ENCODE data around the gene LRFN2.

Gene LRFN2

DNA sequence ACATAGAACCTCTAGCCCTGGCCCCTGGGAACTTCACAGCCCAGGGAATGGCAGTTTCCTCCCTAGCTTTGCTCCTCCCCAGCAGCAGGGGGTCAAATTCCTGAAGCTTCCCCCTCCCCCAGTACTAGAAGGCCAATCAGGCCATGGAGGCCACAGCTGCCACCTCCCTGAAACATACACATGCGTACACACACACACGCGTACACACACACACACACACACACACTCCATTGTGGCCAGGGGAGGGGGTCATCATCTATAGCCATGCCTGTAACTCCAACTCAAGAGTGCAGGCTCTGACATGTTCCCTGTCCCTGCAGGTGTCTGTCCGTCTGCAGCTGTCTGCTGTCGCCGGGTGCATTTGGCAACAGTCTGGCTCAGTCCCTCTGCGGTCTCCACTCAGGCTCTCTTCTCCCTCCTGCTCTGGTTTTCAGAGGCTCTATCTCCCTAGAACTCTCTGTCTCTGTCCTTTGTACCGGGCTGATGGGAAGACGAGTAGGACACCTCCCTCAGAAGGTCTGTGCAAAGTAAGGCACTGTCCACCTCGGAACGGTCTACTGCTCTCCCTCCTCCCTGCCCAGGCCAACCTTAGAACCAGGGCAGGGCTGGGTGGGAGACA, 1.4 kb downstream of the LRFN2 start:
- DNase-seq: no peak

GRCh38 chr6:40585223-40585622, 1.9 kb downstream of the LRFN2 start:
- DNase-seq: no peak

- no peak for DNase-seq
Observed at GRCh38 chr6:40584741-40585140, 2.4 kb downstream of the LRFN2 start.

- DNase-seq: no peak
Observed at GRCh38 chr6:40583709-40584108, 3.5 kb downstream of the LRFN2 start.

DNA sequence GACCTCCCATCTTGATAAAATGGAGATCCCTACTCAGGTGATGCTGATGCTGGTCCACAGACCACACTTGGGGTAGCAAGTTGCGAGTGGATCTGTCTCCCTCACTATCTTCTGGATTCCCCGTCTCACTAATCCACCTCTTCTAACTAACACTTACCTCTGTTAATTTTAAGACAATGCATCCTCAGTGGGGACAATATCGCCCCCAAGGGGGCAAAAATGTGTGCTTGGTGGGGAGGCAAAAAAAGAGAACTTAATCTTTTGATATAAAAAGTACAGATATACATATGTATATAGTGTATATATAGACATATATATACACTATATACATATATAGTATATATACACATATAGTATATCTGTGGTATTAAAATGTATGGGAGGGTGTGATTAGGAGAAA, 4.3 kb downstream of the LRFN2 start:
- DNase-seq: no peak

DNA sequence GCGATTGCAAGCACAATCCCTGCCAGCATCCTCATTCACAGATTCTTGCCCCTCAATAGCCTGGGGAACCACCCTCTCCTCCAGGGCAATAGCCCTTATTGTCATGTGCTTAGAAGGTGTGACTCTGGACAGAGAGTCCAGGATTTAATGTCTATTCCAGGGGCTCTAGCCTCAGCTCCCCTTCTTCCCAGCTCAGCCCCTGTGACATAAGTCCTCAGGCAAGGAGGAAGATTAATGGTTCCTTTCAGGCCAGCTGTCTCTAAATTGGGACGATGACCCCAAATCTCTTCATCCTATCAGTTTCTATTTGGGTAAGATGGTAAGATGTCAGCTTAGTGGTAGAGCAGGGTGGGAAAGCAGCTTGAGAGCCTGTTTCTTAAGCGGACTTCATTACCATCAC, 8.1 kb downstream of the LRFN2 start:
- no peak for DNase-seq

- no peak for DNase-seq
Observed at GRCh38 chr6:40577672-40578071, 9.5 kb downstream of the LRFN2 start.

GRCh38 chr6:40573221-40573620, 13.9 kb downstream of the LRFN2 start:
- DNase-seq: no peak

GRCh38 chr6:40569162-40569910, 17.8 kb downstream of the LRFN2 start:
- DNase-seq: no peak

DNA sequence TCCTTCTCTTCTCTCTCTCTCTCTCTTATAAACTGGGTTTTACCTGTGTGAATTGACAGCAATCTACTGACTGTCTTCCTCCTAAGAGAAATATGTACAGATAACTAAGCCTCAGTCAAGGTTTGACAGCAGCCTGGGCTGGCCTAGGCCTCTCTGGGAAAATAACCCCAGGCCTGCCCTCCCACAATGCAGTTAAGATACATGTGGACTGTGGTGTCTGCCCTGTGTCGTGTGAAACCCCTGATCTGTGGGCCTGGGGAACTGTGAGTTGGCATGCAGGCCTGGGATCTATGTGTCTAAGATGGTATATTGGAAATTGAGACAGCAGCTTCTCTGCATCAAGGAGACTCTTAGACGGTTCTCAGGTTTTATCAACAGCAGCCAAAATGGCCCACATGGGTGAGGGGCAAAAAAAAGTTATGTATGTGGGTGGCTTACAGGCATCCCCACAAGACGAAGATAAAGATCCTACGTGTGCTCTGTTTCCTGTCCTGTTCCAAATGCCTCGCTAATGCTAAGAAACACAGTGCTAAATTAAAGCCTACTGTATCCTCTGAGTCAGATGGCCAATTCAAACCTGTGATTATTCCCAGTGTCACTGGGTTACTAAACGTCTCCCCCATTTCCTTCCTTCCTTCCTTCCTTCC, 19.0 kb downstream of the LRFN2 start:
- DNase-seq: no peak

DNA sequence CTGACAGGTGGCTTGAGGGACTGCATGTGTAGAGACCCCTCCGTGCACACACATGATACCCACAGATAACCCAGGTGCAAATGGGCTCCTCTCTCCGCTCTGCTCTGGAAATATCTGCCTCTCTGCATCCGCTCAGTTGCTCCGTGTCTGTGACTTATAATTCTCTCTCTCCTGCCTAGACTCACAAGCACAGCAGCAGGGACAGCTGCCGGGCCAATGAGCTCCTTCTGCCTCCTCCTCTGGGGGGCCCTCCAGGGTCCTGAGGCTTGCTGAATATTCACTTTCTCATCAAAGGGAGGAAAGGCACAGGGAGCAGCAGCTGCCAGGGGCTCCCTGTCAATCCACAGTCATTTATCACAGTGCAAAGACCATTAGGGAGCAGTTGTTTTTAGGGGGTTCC, 24.1 kb downstream of the LRFN2 start:
- DNase-seq: no peak

DNA sequence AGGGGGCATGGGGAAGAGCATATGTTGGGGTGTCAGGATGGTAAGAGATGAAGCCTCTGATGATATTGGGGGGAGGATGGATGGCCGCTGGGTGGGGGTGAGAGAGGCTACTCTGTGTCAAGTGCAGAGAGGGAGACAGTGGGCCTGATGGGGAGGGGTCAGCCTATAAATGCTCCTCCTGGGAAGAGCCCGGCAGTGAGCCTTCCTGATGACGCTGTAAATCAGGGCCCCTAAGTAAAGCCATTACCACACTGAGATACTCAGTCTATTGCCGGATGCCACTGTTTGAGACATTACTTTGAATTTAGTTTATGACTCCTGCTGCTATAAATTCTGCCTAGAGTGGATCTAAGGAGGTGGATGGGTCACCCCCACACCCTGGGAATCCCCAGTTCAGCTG, 28.1 kb downstream of the LRFN2 start:
- no peak for DNase-seq

DNA sequence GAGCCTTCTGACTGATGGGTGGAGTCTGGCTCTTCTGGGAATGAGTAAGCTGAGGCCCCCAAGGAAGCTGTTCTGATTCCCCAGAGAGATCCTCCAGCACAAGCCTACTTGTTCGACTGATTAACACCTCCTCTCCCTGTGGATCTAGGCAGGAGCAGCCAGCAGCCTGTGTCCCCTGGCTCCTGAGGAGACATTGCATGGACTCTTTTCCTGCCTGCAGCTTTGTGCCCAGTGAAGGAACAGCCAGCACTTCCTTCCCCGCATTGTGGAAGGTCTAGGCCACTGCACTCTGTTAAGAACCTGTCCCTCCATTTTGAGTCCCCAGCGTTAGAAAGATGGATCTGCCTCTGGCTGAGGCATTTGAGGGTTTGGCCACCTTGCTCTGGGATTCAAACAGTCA, 29.1 kb downstream of the LRFN2 start:
- DNase-seq: no peak

DNA sequence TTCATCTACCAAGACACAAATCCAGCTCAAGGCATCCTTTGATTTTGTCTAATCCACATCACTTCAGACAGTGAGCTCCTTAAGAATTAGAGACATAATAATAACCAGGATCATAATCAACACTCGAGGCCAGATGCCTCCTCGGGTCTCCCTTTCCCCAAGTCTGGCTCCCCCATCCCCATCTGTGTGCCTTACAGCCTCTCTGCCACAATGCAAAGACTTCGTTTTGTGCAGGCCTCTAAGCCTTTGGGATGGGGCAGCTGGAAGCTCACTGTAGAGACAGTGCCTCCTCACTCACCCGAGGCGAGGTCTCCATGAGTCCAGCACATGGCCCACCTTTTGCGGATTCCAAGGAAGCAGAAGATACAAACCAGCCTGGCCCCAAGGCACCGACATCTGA, 30.3 kb downstream of the LRFN2 start:
- no peak for DNase-seq

GRCh38 chr6:40556023-40556422, 31.1 kb downstream of the LRFN2 start:
- DNase-seq: no peak

DNA sequence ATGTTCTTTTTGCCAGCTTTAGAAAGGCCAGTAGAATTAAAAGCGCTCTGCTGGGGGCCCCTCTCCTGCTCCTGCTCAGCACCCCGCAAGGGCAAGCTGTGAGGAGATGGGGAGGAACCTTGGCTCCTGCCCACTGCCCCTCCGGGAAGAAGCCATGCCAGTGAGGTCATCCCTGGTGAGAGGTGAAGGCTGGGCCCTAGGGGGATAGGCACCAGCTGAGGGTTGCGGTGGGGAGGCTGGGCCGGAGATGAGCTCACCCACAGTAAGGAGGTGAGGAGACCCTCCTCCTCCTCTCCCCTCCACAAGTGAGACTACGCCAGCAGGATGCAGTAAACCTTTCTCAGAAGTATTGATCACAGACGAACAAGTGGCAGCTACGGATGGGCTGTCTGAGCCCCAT, 32.1 kb downstream of the LRFN2 start:
- DNase-seq: no peak

DNA sequence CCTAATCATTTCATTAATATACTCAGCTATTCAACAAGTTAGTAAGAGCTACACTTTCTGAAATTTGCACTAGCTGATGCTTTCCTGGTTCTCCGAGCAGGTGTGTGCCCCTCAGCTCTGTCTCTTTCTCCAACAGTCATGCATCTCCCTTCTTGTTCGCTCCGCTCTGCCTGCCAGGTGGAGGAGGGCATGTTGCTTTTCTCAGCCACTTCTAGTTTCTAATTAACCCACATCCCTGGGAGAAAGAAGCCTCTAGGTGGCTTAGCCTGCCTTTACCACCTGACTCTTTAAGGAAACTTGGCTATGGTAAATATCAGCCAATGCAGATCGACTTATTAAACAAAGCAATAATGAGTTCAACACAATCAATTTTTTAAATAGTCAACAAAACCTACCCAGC, 34.2 kb downstream of the LRFN2 start:
- no peak for DNase-seq

- no peak for DNase-seq
Observed at GRCh38 chr6:40551966-40552505, 35.1 kb downstream of the LRFN2 start.

DNA sequence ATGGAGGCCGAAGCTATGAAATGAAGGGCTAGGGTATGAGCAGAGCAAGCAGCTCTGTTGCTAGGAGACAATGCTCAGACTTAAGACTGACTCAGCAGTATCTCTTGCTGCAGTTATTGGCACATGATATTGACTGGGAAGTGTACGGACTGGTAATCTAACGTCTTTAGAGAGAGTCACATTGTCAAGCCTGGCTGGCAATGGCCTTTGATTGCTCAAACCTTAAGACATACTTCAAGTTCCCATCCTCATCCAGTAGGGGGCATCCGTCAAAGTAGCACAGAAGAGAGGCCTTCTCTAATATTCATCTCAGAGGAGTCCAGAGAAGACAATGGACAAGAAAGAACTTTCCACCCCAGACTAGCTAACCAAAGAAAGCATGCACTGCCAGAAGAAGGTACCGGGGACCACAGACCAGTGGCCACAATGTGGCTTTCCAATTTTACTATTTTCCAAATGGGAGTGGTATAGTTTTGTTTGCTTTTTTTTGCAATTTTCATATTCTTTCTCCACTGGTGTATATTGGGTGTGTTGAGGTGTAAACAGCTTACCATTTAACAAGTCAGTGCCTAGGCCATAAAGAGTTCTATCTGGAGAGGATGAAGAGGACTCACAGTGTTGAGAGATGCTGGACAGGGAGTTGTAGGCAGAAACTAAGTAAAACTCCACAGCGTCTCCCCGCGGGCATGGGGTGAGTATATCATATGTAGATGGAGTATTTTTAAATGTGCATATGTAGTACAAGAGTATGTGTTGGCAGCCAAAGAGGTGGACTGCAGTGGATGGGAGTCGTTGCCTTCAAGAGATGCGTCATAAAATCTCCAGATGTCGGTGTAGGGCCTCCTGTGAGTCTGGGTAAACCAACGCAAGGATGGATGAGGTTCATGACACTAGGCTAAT, 36.7 kb downstream of the LRFN2 start:
- DNase-seq: no peak

- no peak for DNase-seq
Observed at GRCh38 chr6:40545954-40546353, 41.2 kb downstream of the LRFN2 start.

DNA sequence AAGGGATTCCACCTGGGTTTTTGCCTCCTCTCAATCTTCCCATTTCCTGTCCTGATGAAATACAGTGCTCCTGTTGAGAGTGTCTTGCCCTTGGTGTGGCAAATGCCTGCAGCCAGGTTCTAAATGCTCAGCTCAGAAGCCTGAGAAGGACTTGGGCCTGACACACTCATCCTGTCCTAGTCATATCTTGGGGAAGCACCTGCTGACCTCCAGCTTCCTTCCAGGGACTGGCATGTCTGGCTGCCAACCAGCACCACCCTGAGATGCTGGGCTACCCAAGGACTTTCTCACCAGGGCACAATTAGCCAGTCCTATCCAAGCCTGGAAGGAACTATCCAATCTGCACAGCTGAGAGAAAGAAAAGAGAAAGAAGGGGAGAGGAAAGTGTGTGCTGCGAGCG, 43.4 kb downstream of the LRFN2 start:
- DNase-seq: no peak

DNA sequence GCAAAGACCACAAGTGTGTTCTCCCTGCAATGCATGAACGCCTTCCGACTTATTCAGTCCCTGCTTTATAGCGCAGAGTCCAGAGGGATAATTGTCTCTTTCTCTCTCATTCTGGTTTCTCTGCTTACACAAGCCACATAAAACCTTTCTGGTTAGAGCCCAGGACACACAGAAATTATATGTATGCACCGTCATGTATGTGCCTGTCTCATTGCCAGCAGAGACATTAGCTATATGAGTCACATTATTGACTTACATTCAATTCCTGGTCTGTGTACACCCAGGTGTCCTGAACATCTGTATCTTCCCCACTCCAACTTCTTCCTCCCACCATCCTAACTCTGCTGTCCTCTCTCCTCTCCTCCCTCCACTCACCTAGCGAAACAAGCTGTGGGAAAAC, 44.0 kb downstream of the LRFN2 start:
- no peak for DNase-seq

- DNase-seq: no peak
Observed at GRCh38 chr6:40542175-40542764, 44.9 kb downstream of the LRFN2 start.

Data from right forelimb (tissue), 1 donor.